RWPE1 (cell line): ENCODE data around the gene BGN.

Source experiments
- CTCF ChIA-PET: fragments of 350-600 bp; sonication (Branson Sonifier 250); formaldehyde crosslinking; extraction: SDS; loops from one replicate; lab custom pipeline; 2021; lab: Yijun Ruan, JAX
- POLR2A ChIA-PET: fragments of 400-600 bp; formaldehyde crosslinking; extraction: SDS; loops from one replicate; lab custom pipeline; 2020; ENCODE audit warnings: antibody characterized with exemption; ENCODE audit not compliant: low non-redundant PET; lab: Yijun Ruan, JAX
- DNase-seq: peaks from one replicate; pipeline ENCODE4 v3.0.0; 2012; ENCODE audit warnings: low spot score
- H3K27ac ChIP-seq: fragments of 450-650 bp; 2 replicates; pipeline ENCODE4 v1.5.1; 2017
- CTCF ChIP-seq: fragments of 450-650 bp; conservative IDR thresholded peaks from 2 replicates; pipeline ENCODE4 v1.5.1; 2017; ENCODE audit warnings: low read depth, mild to moderate bottlenecking

BGN gene

GRCh38 chrX:153530411-153531129, 35.8 kb downstream of the BGN start:
- ChIA-PET CTCF (no interaction called here), POLR2A (no interaction called here)
- H3K27ac ChIP-seq, result no peak overlapping the region
- DNase-seq, result no peak
- TF ChIP-seq CTCF, result no peak

GRCh38 chrX:153533091-153533490, 38.3 kb downstream of the BGN start:
- CTCF ChIA-PET, result no interaction called here
- TF ChIP-seq CTCF, result no peak
- POLR2A ChIA-PET, result no interaction called here
- no peak for DNase-seq
- no peak overlapping the region for H3K27ac ChIP-seq

- ChIA-PET CTCF (no interaction called here), POLR2A (no interaction called here)
- H3K27ac ChIP-seq, result no peak overlapping the region
- no peak for DNase-seq
- TF ChIP-seq CTCF, result no peak
Observed at GRCh38 chrX:153537080-153537479, 42.3 kb downstream of the BGN start.

GRCh38 chrX:153537526-153538295, 42.9 kb downstream of the BGN start:
- DNase-seq, result no peak
- ChIA-PET CTCF (no interaction called here), POLR2A (interaction anchor here (0.5 kb wide), 1 partner anchor 47 kb away, joined by 4 read pairs; no protein-coding TSS in a partner anchor)
- no peak for TF ChIP-seq CTCF
- H3K27ac ChIP-seq, result no peak overlapping the region

GRCh38 chrX:153538424-153538823, 43.6 kb downstream of the BGN start:
- H3K27ac ChIP-seq, result no peak overlapping the region
- CTCF ChIA-PET, result interaction anchor here (0.6 to 2.4 kb wide), 3 partner anchors 11 to 271 kb away, joined by 3 to 15 read pairs (median 5); no protein-coding TSS in a partner anchor
- no peak for DNase-seq
- POLR2A ChIA-PET, result interaction anchor here (0.5 kb wide), 1 partner anchor 48 kb away, joined by 4 read pairs; no protein-coding TSS in a partner anchor
- TF ChIP-seq CTCF, result no peak

DNA sequence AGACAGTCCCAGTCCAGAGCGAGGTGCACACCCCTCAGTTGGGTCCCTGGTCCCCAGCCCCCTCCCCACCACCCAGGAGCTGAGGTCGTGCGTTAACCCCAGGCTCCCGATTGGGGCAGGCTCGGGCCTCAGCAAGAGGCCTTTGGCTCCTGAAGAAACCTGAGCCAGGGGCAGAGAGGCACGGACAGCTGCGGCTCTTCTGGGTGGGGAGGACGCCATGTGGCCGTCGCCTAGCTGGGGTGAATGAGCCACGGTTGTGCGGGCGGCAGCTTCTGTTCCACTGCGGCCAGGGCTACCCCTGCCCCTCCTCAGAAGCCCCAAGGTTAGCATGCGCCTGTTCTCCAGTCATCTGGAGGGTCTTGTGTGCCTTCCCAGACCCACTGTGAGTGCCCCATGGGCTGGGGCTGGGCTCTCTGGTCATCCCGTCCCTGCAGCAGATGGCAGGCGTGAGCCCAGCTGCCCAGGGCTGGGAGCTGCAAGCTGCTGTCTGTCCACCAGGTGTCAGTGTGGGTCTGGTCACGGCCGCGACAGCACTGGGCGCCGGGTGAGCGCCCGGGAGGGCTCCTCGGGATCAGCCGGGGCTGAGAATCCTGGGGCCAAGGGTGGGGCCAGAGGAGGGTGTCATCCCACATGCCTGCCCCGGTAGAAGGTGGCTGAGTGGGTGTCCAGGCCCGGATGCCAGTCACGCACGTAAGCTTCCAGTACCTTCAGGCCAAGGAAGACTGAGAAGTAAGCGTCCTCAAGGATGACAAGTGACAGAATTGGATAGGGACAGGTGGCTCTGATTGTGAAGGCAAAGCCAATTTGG, 44.6 kb downstream of the BGN start:
- CTCF ChIA-PET, result interaction anchor here (0.5 to 2.4 kb wide), 8 partner anchors 8 to 271 kb away, joined by 3 to 15 read pairs (median 4); no protein-coding TSS in a partner anchor
- peak; percentile 35 for DNase-seq
- peak; percentile 68 for TF ChIP-seq CTCF
- no peak overlapping the region for H3K27ac ChIP-seq
- POLR2A ChIA-PET, result no interaction called here
